ENCODE measurements around the gene DHRS2. TPM values are rescaled to one million over a fixed set of nuclear protein-coding genes. Genes with fewer than 3 reads are reported as not detected.

The DHRS2 gene
- total and polyA plus RNA-seq, 2 of the 13 experiments (the other 11 are each of a cell fraction or from before 2014, with no cell fraction given), result 1,621 to 3,021 TPM

DNA sequence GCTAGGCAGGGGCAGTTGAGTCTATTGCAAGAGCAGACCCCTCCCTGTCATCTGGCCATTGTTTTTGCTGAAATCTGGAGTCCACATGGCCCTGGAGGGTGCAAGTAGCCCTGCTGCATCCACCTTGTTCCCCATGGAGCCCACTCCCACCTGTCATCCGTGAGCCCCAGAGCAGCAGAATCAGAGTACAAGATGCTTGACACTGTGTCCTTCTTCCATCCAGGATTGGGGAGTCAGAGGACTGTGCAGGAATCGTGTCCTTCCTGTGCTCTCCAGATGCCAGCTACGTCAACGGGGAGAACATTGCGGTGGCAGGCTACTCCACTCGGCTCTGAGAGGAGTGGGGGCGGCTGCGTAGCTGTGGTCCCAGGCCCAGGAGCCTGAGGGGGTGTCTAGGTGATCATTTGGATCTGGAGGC lies 8.8 kb downstream of the DHRS2 start (continued):
- TF ChIP-seq, protein P1, sequence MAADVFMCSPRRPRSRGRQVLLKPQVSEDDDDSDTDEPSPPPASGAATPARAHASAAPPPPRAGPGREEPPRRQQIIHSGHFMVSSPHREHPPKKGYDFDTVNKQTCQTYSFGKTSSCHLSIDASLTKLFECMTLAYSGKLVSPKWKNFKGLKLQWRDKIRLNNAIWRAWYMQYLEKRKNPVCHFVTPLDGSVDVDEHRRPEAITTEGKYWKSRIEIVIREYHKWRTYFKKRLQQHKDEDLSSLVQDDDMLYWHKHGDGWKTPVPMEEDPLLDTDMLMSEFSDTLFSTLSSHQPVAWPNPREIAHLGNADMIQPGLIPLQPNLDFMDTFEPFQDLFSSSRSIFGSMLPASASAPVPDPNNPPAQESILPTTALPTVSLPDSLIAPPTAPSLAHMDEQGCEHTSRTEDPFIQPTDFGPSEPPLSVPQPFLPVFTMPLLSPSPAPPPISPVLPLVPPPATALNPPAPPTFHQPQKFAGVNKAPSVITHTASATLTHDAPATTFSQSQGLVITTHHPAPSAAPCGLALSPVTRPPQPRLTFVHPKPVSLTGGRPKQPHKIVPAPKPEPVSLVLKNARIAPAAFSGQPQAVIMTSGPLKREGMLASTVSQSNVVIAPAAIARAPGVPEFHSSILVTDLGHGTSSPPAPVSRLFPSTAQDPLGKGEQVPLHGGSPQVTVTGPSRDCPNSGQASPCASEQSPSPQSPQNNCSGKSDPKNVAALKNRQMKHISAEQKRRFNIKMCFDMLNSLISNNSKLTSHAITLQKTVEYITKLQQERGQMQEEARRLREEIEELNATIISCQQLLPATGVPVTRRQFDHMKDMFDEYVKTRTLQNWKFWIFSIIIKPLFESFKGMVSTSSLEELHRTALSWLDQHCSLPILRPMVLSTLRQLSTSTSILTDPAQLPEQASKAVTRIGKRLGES (CRISPR knock-in tag; IDR thresholded peaks at IDR 0.05; ENCODE audit: borderline replicate concordance), result no peak
- TF ChIP-seq TEAD2 (CRISPR knock-in tag; IDR thresholded peaks at IDR 0.05) (0 out of 2 replicates have a peak, but pooled peaks have one; percentile 71), ZKSCAN1 (IDR thresholded peaks at IDR 0.05; ENCODE audit: low read length) (no peak), ZNF567 (CRISPR knock-in tag; IDR thresholded peaks at IDR 0.05; ENCODE audit: borderline replicate concordance) (no peak), IRF9 (CRISPR knock-in tag; IDR thresholded peaks at IDR 0.05; ENCODE audit: borderline replicate concordance) (0 out of 2 replicates have a peak, but pooled peaks have one; percentile 53), ZFP37 (CRISPR knock-in tag; IDR thresholded peaks at IDR 0.05; ENCODE audit: borderline replicate concordance) (no peak), ZZZ3 (CRISPR knock-in tag; IDR thresholded peaks at IDR 0.05; ENCODE audit: borderline replicate concordance) (no peak), POLR2AphosphoS5 (IDR thresholded peaks at IDR 0.05; ENCODE audit: low read depth, low read length) (peak; percentile 16), POLR2A (IDR thresholded peaks at IDR 0.05; ENCODE audit: insufficient read depth in 1 of 2, low read depth in 2 of 2, low read length in 2 of 2) (peak in 1 of 2 experiments; percentile 55; a peak in 2 of 4 replicates), TCF12 (IDR thresholded peaks at IDR 0.05) (no peak), TCF12 (CRISPR knock-in tag; IDR thresholded peaks at IDR 0.05) (no peak), SMARCE1 (IDR thresholded peaks at IDR 0.05; ENCODE audit: borderline replicate concordance) (no peak), ZNF720 (CRISPR knock-in tag; IDR thresholded peaks at IDR 0.05) (peak; percentile 49; the same call in 1 of the 2 replicates), POLR2G (IDR thresholded peaks at IDR 0.05; ENCODE audit: low read depth, low read length) (peak; percentile 46), TBL1XR1 (IDR thresholded peaks at IDR 0.05; ENCODE audit: borderline replicate concordance, low read length, partially characterized antibody) (peak; percentile 50), REPIN1 (CRISPR knock-in tag; IDR thresholded peaks at IDR 0.05; ENCODE audit: borderline replicate concordance, low read depth) (peak; percentile 57), AGO2 (optimal IDR thresholded peaks at IDR 0.05; ENCODE audit: low read depth, low read length) (peak; percentile 91), ZC3H4 (CRISPR knock-in tag; IDR thresholded peaks at IDR 0.05; ENCODE audit: borderline replicate concordance) (peak; percentile 91), MXD4 (CRISPR knock-in tag; IDR thresholded peaks at IDR 0.05) (no peak)
- TF ChIP-seq, protein P2, sequence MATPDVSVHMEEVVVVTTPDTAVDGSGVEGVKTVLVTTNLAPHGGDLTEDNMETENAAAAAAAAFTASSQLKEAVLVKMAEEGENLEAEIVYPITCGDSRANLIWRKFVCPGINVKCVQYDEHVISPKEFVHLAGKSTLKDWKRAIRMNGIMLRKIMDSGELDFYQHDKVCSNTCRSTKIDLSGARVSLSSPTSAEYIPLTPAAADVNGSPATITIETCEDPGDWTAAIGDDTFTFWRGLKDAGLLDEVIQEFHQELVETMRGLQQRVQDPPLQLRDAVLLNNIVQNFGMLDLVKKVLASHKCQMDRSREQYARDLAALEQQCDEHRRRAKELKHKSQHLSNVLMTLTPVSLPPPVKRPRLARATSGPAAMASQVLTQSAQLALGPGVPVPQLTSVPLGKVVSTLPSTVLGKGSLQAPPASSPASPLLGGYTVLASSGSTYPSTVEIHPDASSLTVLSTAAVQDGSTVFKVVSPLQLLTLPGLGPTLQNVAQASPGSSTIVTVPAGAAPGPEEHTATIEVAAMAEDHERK (CRISPR knock-in tag; IDR thresholded peaks at IDR 0.05; ENCODE audit: low read depth), result no peak
- TF ChIP-seq, protein P3, sequence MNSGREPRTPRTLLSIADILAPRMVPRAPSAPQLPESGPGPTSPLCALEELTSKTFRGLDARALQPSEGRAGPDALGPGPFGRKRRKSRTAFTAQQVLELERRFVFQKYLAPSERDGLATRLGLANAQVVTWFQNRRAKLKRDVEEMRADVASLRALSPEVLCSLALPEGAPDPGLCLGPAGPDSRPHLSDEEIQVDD (CRISPR knock-in tag; IDR thresholded peaks at IDR 0.05; ENCODE audit: borderline replicate concordance), result 0 out of 2 replicates have a peak, but pooled peaks have one; percentile 20

Data from HepG2 (cell line).